Frontal cortex (tissue), 1 donor: ENCODE results near the gene FATE1. TPM values are rescaled to one million over a fixed set of nuclear protein-coding genes. Genes with fewer than 3 reads are reported as not detected.

Source experiments
- total RNA-seq: library from RNA; depleted of rRNA; stranded (reverse); fragments of >200 nt; gene quantifications from one replicate; pipeline ENCODE4 v1.2.3, GENCODE V29; 2014

FATE1 gene
- total RNA-seq, 1 donor from 2014 or later: not detected

Other genes starting within 250 kb of the FATE1 start
- not detected for gene PASD1, start 152.4 kb upstream of the FATE1 start, total RNA-seq
- 6.1 TPM for gene PRRG3, start 20.6 kb upstream of the FATE1 start, total RNA-seq
- not detected for gene CNGA2, start 18.7 kb downstream of the FATE1 start, total RNA-seq
- gene MAGEA4, start 196.9 kb downstream of the FATE1 start, total RNA-seq: not detected